Uterus (tissue), 2 donors: Measurements from ENCODE around the gene GVQW3.

Source experiments
- CTCF ChIP-seq, 4 experiments: fragments of 200-600 bp in 2 of 4; fragments of 450-650 bp in 2 of 4; sonication (generic) in 2 of 4; IDR thresholded peaks; one replicate each; pipeline ENCODE4 v1.5.1; 2016 to 2019; ENCODE audit warnings: antibody characterized with exemption in 4 of 4, mild to moderate bottlenecking in 2 of 4, moderate library complexity in 1 of 4
- POLR2A ChIP-seq, 2 donors: fragments of 450-650 bp; IDR thresholded peaks; one replicate each; pipeline ENCODE4 v1.6.1; 2016; ENCODE audit warnings: antibody characterized with exemption in 2 of 2, mild to moderate bottlenecking in 1 of 2, moderate library complexity in 1 of 2

GRCh38 chr11:76337469-76337868 lies 43.7 kb upstream of the GVQW3 start:
- TF ChIP-seq CTCF (IDR thresholded peaks at IDR 0.05) (no peak), POLR2A (IDR thresholded peaks at IDR 0.05) (no peak)
